ENCODE results near the gene MINDY4.

GRCh38 chr7:30858576-30858975 is 87.4 kb downstream of the MINDY4 start:
- TF ChIP-seq CTCF (IDR thresholded peaks at IDR 0.05), result no peak
- no peak for TF ChIP-seq POLR2A (IDR thresholded peaks at IDR 0.05)
